SK-N-SH (cell line): ENCODE data around the gene EFNA3. TPM values are rescaled to one million over a fixed set of nuclear protein-coding genes. Genes with fewer than 3 reads are reported as not detected.

Experiments used
- CTCF ChIA-PET: fragments of 300-600, 350-600 bp; formaldehyde crosslinking; extraction: SDS; loops from one replicate; lab custom pipeline; 2021; lab: Yijun Ruan, JAX
- POLR2A ChIA-PET: fragments of 350-600 bp; sonication (Branson Sonifier 250); formaldehyde crosslinking; extraction: SDS; loops from one replicate; lab custom pipeline; 2020; ENCODE audit warnings: antibody characterized with exemption, inconsistent platforms; lab: Yijun Ruan, JAX
- DNase-seq: peaks from one replicate; pipeline ENCODE4 v3.0.0; 2012
- H2AFZ ChIP-seq: fragments of 200-600 bp; sonication (generic); 2 replicates; pipeline ENCODE4 v1.8.1; 2016; ENCODE audit warnings: antibody characterized with exemption, mild to moderate bottlenecking, low read depth
- H3F3A ChIP-seq: fragments of 200-600 bp; sonication (generic); replicated peaks from 2 replicates; pipeline ENCODE3; 2016; ENCODE audit warnings: antibody characterized with exemption, mild to moderate bottlenecking; ENCODE audit not compliant: insufficient read depth
- H3K27ac ChIP-seq, 2 experiments: fragments of 200-500 bp in 1 of 2; fragments of 200-600 bp in 1 of 2; sonication (Bioruptor generic) in 1 of 2; sonication (generic), shearing (Covaris generic) in 1 of 2; 2 replicates each; pipeline versions ENCODE4 v1.5.1 to v1.6.1; 2014 to 2016; ENCODE audit warnings: low read depth in 2 of 2, inconsistent platforms in 1 of 2, low read length in 1 of 2, mild to moderate bottlenecking in 1 of 2, mixed read lengths in 1 of 2
- H3K27me3 ChIP-seq: fragments of 200-600 bp; sonication (generic), shearing (Covaris generic); 2 replicates; pipeline ENCODE4 v1.6.1; 2016; ENCODE audit warnings: mixed run types; ENCODE audit not compliant: insufficient read depth
- H3K36me3 ChIP-seq, 2 experiments: fragments of 200-500 bp in 1 of 2; fragments of 200-600 bp in 1 of 2; sonication (Bioruptor generic) in 1 of 2; sonication (generic) in 1 of 2; replicated peaks in 1 of 2; 2 replicates each; pipeline versions ENCODE3 to v1.5.1; 2014 to 2016; ENCODE audit warnings: low read length in 1 of 2, mild to moderate bottlenecking in 1 of 2; ENCODE audit not compliant: insufficient read depth in 2 of 2, control insufficient read depth in 1 of 2
- H3K4me1 ChIP-seq, 2 experiments: fragments of 200-500 bp in 1 of 2; fragments of 200-600 bp in 1 of 2; sonication (Bioruptor generic) in 1 of 2; sonication (generic), shearing (Covaris generic) in 1 of 2; 2 replicates each; pipeline versions ENCODE4 v1.5.1 to v1.6.1; 2014 to 2016; ENCODE audit warnings: low read depth in 1 of 2, low read length in 1 of 2, mixed run types in 1 of 2; ENCODE audit not compliant: insufficient read depth in 2 of 2, control insufficient read depth in 1 of 2
- H3K4me2 ChIP-seq: fragments of 200-600 bp; sonication (generic), shearing (Covaris generic); 2 replicates; pipeline ENCODE4 v1.6.1; 2017; ENCODE audit warnings: mixed run types
- H3K4me3 ChIP-seq, 2 experiments: fragments of 200-500 bp in 1 of 2; fragments of 200-600 bp in 1 of 2; sonication (Bioruptor generic) in 1 of 2; sonication (generic), shearing (Covaris generic) in 1 of 2; 2 replicates each; pipeline versions ENCODE4 v1.5.1 to v1.8.1; 2014 to 2016; ENCODE audit warnings: low read depth in 2 of 2, inconsistent platforms in 1 of 2, low read length in 1 of 2, mild to moderate bottlenecking in 1 of 2, mixed read lengths in 1 of 2, moderate library complexity in 1 of 2
- H3K79me2 ChIP-seq: fragments of 200-600 bp; sonication (generic); 2 replicates; pipeline ENCODE4 v1.8.1; 2017; ENCODE audit warnings: mild to moderate bottlenecking; ENCODE audit not compliant: insufficient read depth
- H3K9ac ChIP-seq: fragments of 200-600 bp; sonication (generic); 2 replicates; pipeline ENCODE4 v1.6.1; 2017; ENCODE audit warnings: mixed run types
- H3K9me2 ChIP-seq: fragments of 200-600 bp; sonication (generic); 2 replicates; pipeline ENCODE4 v1.6.1; 2017; ENCODE audit warnings: mixed run types
- H3K9me3 ChIP-seq: fragments of 200-600 bp; sonication (generic); 2 replicates; pipeline ENCODE4 v1.6.1; 2017; ENCODE audit warnings: mixed run types, mild to moderate bottlenecking, moderate library complexity
- H4K20me1 ChIP-seq: fragments of 200-600 bp; sonication (generic); 2 replicates; pipeline ENCODE4 v1.6.1; 2017; ENCODE audit warnings: mild to moderate bottlenecking, mixed run types; ENCODE audit not compliant: insufficient read depth
- CHD2 ChIP-seq: fragments of 150-350 bp; IDR thresholded peaks from 2 replicates; pipeline ENCODE4 v1.6.1; 2018; ENCODE audit warnings: low read length; ENCODE audit not compliant: partially characterized antibody
- ELF1 ChIP-seq: IDR thresholded peaks from 2 replicates; pipeline ENCODE4 v1.4.0; 2012
- EP300 ChIP-seq, 2 experiments: IDR thresholded peaks; 2 replicates each; pipeline versions ENCODE4 v1.4.0 to v1.6.1; 2012; ENCODE audit warnings: borderline replicate concordance in 1 of 2, low read depth in 1 of 2, low read length in 1 of 2
- EZH2phosphoT487 ChIP-seq: fragments of 200-600 bp; sonication (generic); IDR thresholded peaks from 2 replicates; pipeline ENCODE4 v1.6.1; 2017; ENCODE audit warnings: low read depth, mixed run types, mild to moderate bottlenecking, antibody characterized with exemption, moderate library complexity, borderline replicate concordance
- FOXJ3 ChIP-seq: sonication (generic); formaldehyde crosslinking; IDR thresholded peaks from 2 replicates; pipeline ENCODE4 v1.5.1; 2020; ENCODE audit warnings: mild to moderate bottlenecking, missing genetic modification reagents
- FOXM1 ChIP-seq: IDR thresholded peaks from 2 replicates; pipeline ENCODE4 v1.4.0; 2012; ENCODE audit warnings: low read depth, mild to moderate bottlenecking
- GABPA ChIP-seq: IDR thresholded peaks from 2 replicates; pipeline ENCODE4 v1.4.0; 2012; ENCODE audit warnings: low read depth, mild to moderate bottlenecking
- JUND ChIP-seq: IDR thresholded peaks from 2 replicates; pipeline ENCODE4 v1.4.0; 2012
- PBX3 ChIP-seq: IDR thresholded peaks from 2 replicates; pipeline ENCODE4; 2012
- POLR2AphosphoS5 ChIP-seq: IDR thresholded peaks from 2 replicates; pipeline ENCODE4 v1.6.1; 2012; ENCODE audit warnings: low read depth, low read length
- RAD21 ChIP-seq: IDR thresholded peaks from 2 replicates; pipeline ENCODE4 v1.6.1; 2012; ENCODE audit warnings: mild to moderate bottlenecking, low read length
- RCOR1 ChIP-seq: fragments of 150-350 bp; IDR thresholded peaks from 2 replicates; pipeline ENCODE4 v1.6.1; 2017; ENCODE audit warnings: antibody characterized with exemption, low read length
- RXRA ChIP-seq: IDR thresholded peaks from 2 replicates; pipeline ENCODE4 v1.4.0; 2012; ENCODE audit warnings: low read depth, mild to moderate bottlenecking, borderline replicate concordance
- SIN3A ChIP-seq: IDR thresholded peaks from 2 replicates; pipeline ENCODE4 v1.6.1; 2012; ENCODE audit warnings: low read depth, mild to moderate bottlenecking, low read length, moderate library complexity, borderline replicate concordance
- TEAD4 ChIP-seq: IDR thresholded peaks from 2 replicates; pipeline ENCODE4 v1.4.0; 2012; ENCODE audit warnings: mild to moderate bottlenecking, borderline replicate concordance; ENCODE audit not compliant: insufficient read depth
- USF2 ChIP-seq: fragments of 150-350 bp; IDR thresholded peaks from 2 replicates; pipeline ENCODE4 v1.6.1; 2017; ENCODE audit warnings: antibody characterized with exemption, low read length, low read depth, borderline replicate concordance
- YY1 ChIP-seq: IDR thresholded peaks from 2 replicates; pipeline ENCODE4 v1.4.0; 2012; ENCODE audit warnings: low read depth, mild to moderate bottlenecking
- WGBS: methylation state at CpG from one replicate; pipeline ENCODE4 v1.1.6; 2017; ENCODE audit warnings: low lambda C conversion rate; 5-methylcytosine and 5-hydroxymethylcytosine counted together
- polyA plus RNA-seq, 3 experiments: library from polyadenylated mRNA; depleted of rRNA; stranded (reverse); fragments of >200 nt; gene quantifications; 2 replicates each; pipeline ENCODE4 v1.2.3, GENCODE V29; 2012

Gene EFNA3
- polyA plus RNA-seq, 1 of the 3 experiments (the other 2 are of a cell fraction): 6.0 TPM

- POLR2A ChIA-PET: interaction anchor here (0.6 kb wide), 1 partner anchor 25 kb away, joined by 3 read pairs; no protein-coding TSS in a partner anchor
- no peak overlapping the region for H2AFZ ChIP-seq
- no peaks in the 10 kb centered on the region for H3K9me2 ChIP-seq
- H3K79me2 ChIP-seq: peaks cover 1% of the 10 kb centered on the region; the same call in 1 of the 2 replicates
- no peaks in the 10 kb centered on the region for H3K27me3 ChIP-seq
- no peak for DNase-seq
- no peaks in the 10 kb centered on the region for H3K9me3 ChIP-seq
- no peaks in the 10 kb centered on the region for H4K20me1 ChIP-seq
- H3K36me3 ChIP-seq: peaks cover 5 to 23% of the 10 kb centered on the region in 2 experiments
- peaks cover 19 to 50% of the 10 kb centered on the region in 2 experiments for H3K4me1 ChIP-seq
- H3F3A ChIP-seq: peaks cover 20% of the 10 kb centered on the region
- CTCF ChIA-PET: interaction anchor here (0.6 to 9.7 kb wide), 8 partner anchors 36 to 96 kb away, joined by 3 to 67 read pairs (median 4); partner anchors contain the start of gene KRTCAP2
- no peak overlapping the region for H3K4me2 ChIP-seq
- TF ChIP-seq USF2: no peak
- TF ChIP-seq YY1: no peak
- no peak for TF ChIP-seq GABPA
- TF ChIP-seq CHD2: no peak
- no peak for TF ChIP-seq ELF1
- TF ChIP-seq FOXJ3 (CRISPR knock-in tag): no peak
- no peak for TF ChIP-seq RXRA
- no peak for TF ChIP-seq RAD21
- no peak for TF ChIP-seq FOXM1
- TF ChIP-seq RCOR1: no peak
- no peak for TF ChIP-seq JUND
- no peak for TF ChIP-seq PBX3
- TF ChIP-seq, all 33 proteins: peak for 0
- no peak overlapping the region for H3K9ac ChIP-seq
- H3K4me3 ChIP-seq: no peak overlapping the region
- H3K27ac ChIP-seq: no peak overlapping the region
- 96% methylated on average over 4 of the region's 8 CpGs for WGBS
Observed at GRCh38 chr1:155131285-155131684, 52.6 kb downstream of the EFNA3 start.

GRCh38 chr1:155131856-155132255 lies 53.2 kb downstream of the EFNA3 start:
- no peak overlapping the region for H3K27ac ChIP-seq
- no peaks in the 10 kb centered on the region for H4K20me1 ChIP-seq
- H3K9ac ChIP-seq: no peak overlapping the region
- no peak overlapping the region for H3K4me2 ChIP-seq
- ChIA-PET POLR2A (no interaction called here), CTCF (interaction anchor here (0.6 to 9.7 kb wide), 6 partner anchors 36 to 87 kb away, joined by 3 to 67 read pairs (median 13); partner anchors contain the start of gene KRTCAP2)
- H3K9me3 ChIP-seq: no peaks in the 10 kb centered on the region
- no peaks in the 10 kb centered on the region for H3K27me3 ChIP-seq
- peaks cover 7% of the 10 kb centered on the region; the same call in 1 of the 2 replicates for H3K79me2 ChIP-seq
- H3K9me2 ChIP-seq: no peaks in the 10 kb centered on the region
- peaks cover 20% of the 10 kb centered on the region for H3F3A ChIP-seq
- no peak for DNase-seq
- H3K36me3 ChIP-seq: peaks cover 5 to 23% of the 10 kb centered on the region in 2 experiments
- TF ChIP-seq EZH2phosphoT487 (no peak), SIN3A (no peak), FOXM1 (no peak), POLR2AphosphoS5 (no peak), TEAD4 (no peak), EP300 (IDR thresholded peaks at IDR 0.05; ENCODE audit: borderline replicate concordance in 1 of 2, low read depth in 1 of 2, low read length in 1 of 2) (no peak), ELF1 (no peak), GABPA (no peak)
- TF ChIP-seq, all 33 proteins: peak for 0
- Histone ChIP-seq H3K4me3 (no peak overlapping the region), H2AFZ (no peak overlapping the region), H3K4me1 (peaks cover 20 to 48% of the 10 kb centered on the region in 2 experiments)
- 89% methylated on average over 2 of the region's 2 CpGs for WGBS
